A549 treated with ZK216348 at 1 μM for 4 hours (cell line): ENCODE measurements around the gene ATRNL1. TPM values are rescaled to one million over a fixed set of nuclear protein-coding genes. Genes with fewer than 3 reads are reported as not detected.

Experiments used
- total RNA-seq: library from RNA; stranded (reverse); fragments of 200-300 nt; extraction: Qiagen RNA extraction; gene quantifications from 5 replicates; pipeline ENCODE4 v1.2.3, GENCODE V29; 2022; ENCODE audit warnings: low read depth

Gene ATRNL1, protein sequence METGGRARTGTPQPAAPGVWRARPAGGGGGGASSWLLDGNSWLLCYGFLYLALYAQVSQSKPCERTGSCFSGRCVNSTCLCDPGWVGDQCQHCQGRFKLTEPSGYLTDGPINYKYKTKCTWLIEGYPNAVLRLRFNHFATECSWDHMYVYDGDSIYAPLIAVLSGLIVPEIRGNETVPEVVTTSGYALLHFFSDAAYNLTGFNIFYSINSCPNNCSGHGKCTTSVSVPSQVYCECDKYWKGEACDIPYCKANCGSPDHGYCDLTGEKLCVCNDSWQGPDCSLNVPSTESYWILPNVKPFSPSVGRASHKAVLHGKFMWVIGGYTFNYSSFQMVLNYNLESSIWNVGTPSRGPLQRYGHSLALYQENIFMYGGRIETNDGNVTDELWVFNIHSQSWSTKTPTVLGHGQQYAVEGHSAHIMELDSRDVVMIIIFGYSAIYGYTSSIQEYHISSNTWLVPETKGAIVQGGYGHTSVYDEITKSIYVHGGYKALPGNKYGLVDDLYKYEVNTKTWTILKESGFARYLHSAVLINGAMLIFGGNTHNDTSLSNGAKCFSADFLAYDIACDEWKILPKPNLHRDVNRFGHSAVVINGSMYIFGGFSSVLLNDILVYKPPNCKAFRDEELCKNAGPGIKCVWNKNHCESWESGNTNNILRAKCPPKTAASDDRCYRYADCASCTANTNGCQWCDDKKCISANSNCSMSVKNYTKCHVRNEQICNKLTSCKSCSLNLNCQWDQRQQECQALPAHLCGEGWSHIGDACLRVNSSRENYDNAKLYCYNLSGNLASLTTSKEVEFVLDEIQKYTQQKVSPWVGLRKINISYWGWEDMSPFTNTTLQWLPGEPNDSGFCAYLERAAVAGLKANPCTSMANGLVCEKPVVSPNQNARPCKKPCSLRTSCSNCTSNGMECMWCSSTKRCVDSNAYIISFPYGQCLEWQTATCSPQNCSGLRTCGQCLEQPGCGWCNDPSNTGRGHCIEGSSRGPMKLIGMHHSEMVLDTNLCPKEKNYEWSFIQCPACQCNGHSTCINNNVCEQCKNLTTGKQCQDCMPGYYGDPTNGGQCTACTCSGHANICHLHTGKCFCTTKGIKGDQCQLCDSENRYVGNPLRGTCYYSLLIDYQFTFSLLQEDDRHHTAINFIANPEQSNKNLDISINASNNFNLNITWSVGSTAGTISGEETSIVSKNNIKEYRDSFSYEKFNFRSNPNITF (N-terminal part only)
- total RNA-seq: 0.09 to 0.48 TPM (median 0.19 TPM) in 5 replicates

GRCh38 chr10:115093286-115093775 lies at the start of gene ATRNL1:
TSS of gene ATRNL1 (plus strand) at chr10:115093365. CDS start at chr10:115093751, 386 bp downstream.

Other genes starting within 250 kb of the ATRNL1 start
- gene TRUB1, start 155.2 kb upstream of the ATRNL1 start, total RNA-seq: 11.3 to 18.7 TPM (median 15.9 TPM) in 5 replicates